Activated CD4-positive, alpha-beta memory T cell treated with anti-CD3 and anti-CD28 coated beads for 36 hours (primary cell): ENCODE measurements around the gene CRYBG1. TPM values are rescaled to one million over a fixed set of nuclear protein-coding genes. Genes with fewer than 3 reads are reported as not detected.
A peak's percentile ranks its signal among the peaks of the same experiment; 100 is the strongest.
"Not testable (repeated sequence)": the region's sequence is repeated elsewhere in the genome, so short reads cannot be mapped to it uniquely, and the experiment has no call there.

ENCODE experiments used
- CTCF ChIA-PET: fragments of 350-600 bp; sonication (Branson Sonifier 250); formaldehyde crosslinking; loops from one replicate; lab custom pipeline; 2021; ENCODE audit warnings: antibody characterized with exemption, inconsistent platforms; lab: Charles Lee
- POLR2A ChIA-PET: fragments of 350-600 bp; sonication (Branson Sonifier 250); formaldehyde crosslinking; loops from one replicate; lab custom pipeline; 2021; ENCODE audit warnings: antibody characterized with exemption; lab: Charles Lee
- DNase-seq: peaks from one replicate; pipeline ENCODE4 v3.0.0-alpha.2; 2020
- H3K27ac Mint-ChIP-seq: one replicate; pipeline ENCODE4 v1.8.0; 2021; ENCODE audit warnings: mixed read lengths
- H3K27me3 Mint-ChIP-seq: one replicate; pipeline ENCODE4 v1.8.0; 2021; ENCODE audit warnings: mixed read lengths
- H3K36me3 Mint-ChIP-seq: one replicate; pipeline ENCODE4 v1.8.0; 2021; ENCODE audit warnings: mixed read lengths
- H3K4me1 Mint-ChIP-seq: one replicate; pipeline ENCODE4 v1.8.0; 2021; ENCODE audit warnings: low read depth, mixed read lengths
- H3K4me3 Mint-ChIP-seq: one replicate; pipeline ENCODE4 v1.8.0; 2021; ENCODE audit warnings: mild to moderate bottlenecking, mixed read lengths
- H3K9me3 Mint-ChIP-seq: one replicate; pipeline ENCODE4 v1.8.0; 2021; ENCODE audit warnings: mixed read lengths
- intact Hi-C: fragments of 100-400 bp; cut with micrococcal nuclease; formaldehyde crosslinking; loops from one replicate; pipeline ENCODE4 v1.15.1; 2023
- total RNA-seq, 2 experiments: library from RNA; stranded (reverse); gene quantifications; one replicate each; pipeline ENCODE4 v1.2.3, GENCODE V29; 2021

CRYBG1 gene
- total RNA-seq, 2 experiments from 2014 or later = 38.4 to 39.3 TPM

GRCh38 chr6:106510090-106510970 is 149.8 kb downstream of the CRYBG1 start:
- intact Hi-C loops = loop anchor here (2.0 to 5.0 kb wide), 5 partner anchors 33 to 1312 kb away; partner anchors contain the start of genes CRYBG1, QRSL1, RTN4IP1 and SCML4
- Mint-ChIP-seq H3K27ac (peak overlapping the region; percentile 56), H3K4me3 (peak overlapping the region; percentile 83), H3K4me1 (peaks cover 29% of the 10 kb centered on the region), H3K9me3 (no peaks in the 10 kb centered on the region), H3K36me3 (peaks cover 8% of the 10 kb centered on the region), H3K27me3 (no peaks in the 10 kb centered on the region)
- DNase-seq = peak; percentile 85
- ChIA-PET CTCF (interaction anchor here (0.9 to 6.8 kb wide), 11 partner anchors 11 to 68 kb away, joined by 3 to 94 read pairs (median 6); no protein-coding TSS in a partner anchor), POLR2A (interaction anchor here (1.7 to 6.0 kb wide), 3 partner anchors 11 to 43 kb away, joined by 4 to 75 read pairs (median 21); no protein-coding TSS in a partner anchor)

- Mint-ChIP-seq H3K27ac (peak overlapping the region; percentile 87), H3K9me3 (no peaks in the 10 kb centered on the region), H3K27me3 (no peaks in the 10 kb centered on the region), H3K4me3 (peak overlapping the region; percentile 83), H3K4me1 (peaks cover 35% of the 10 kb centered on the region), H3K36me3 (peaks cover 10% of the 10 kb centered on the region)
- intact Hi-C loops = loop anchor here (1.0 to 5.0 kb wide), 7 partner anchors 34 to 1311 kb away; partner anchors contain the start of genes ATG5, CRYBG1, QRSL1 and RTN4IP1
- ChIA-PET POLR2A (interaction anchor here (0.9 to 6.0 kb wide), 8 partner anchors 10 to 48 kb away, joined by 4 to 75 read pairs (median 10); no protein-coding TSS in a partner anchor), CTCF (interaction anchor here (0.5 to 6.8 kb wide), 17 partner anchors 10 to 1716 kb away, joined by 3 to 94 read pairs (median 7); no protein-coding TSS in a partner anchor)
- peak; percentile 62 for DNase-seq
Measured at GRCh38 chr6:106511288-106512047, 151.0 kb downstream of the CRYBG1 start.

- Mint-ChIP-seq H3K27me3 (no peaks in the 10 kb centered on the region), H3K9me3 (no peaks in the 10 kb centered on the region), H3K4me3 (peak overlapping the region; percentile 83), H3K4me1 (peaks cover 41% of the 10 kb centered on the region), H3K36me3 (peaks cover 11% of the 10 kb centered on the region), H3K27ac (peak overlapping the region; percentile 87)
- CTCF ChIA-PET = interaction anchor here (0.5 to 6.8 kb wide), 19 partner anchors 9 to 1717 kb away, joined by 3 to 94 read pairs (median 7); no protein-coding TSS in a partner anchor
- peak; percentile 87 for DNase-seq
- POLR2A ChIA-PET = interaction anchor here (0.9 to 6.0 kb wide), 9 partner anchors 9 to 47 kb away, joined by 3 to 75 read pairs (median 9); no protein-coding TSS in a partner anchor
- intact Hi-C loops = loop anchor here (2.0 to 5.0 kb wide), 4 partner anchors 35 to 1310 kb away; partner anchors contain the start of genes ATG5, QRSL1, RTN4IP1 and SCML4
Measured at GRCh38 chr6:106512048-106512967, 151.8 kb downstream of the CRYBG1 start.

GRCh38 chr6:106512968-106513574 is 152.6 kb downstream of the CRYBG1 start:
- peak overlapping the region; percentile 83 for H3K4me3 Mint-ChIP-seq
- intact Hi-C loops = loop anchor here (1.0 to 5.0 kb wide), 7 partner anchors 8 to 1309 kb away; partner anchors contain the start of genes ATG5, QRSL1, RTN4IP1 and SCML4
- POLR2A ChIA-PET = interaction anchor here (1.4 to 6.0 kb wide), 7 partner anchors 8 to 40 kb away, joined by 3 to 75 read pairs (median 12); no protein-coding TSS in a partner anchor

GRCh38 chr6:106513808-106514582 is 153.5 kb downstream of the CRYBG1 start:
- Mint-ChIP-seq H3K4me3 (peak overlapping the region; percentile 83), H3K36me3 (peaks cover 18% of the 10 kb centered on the region), H3K9me3 (no peaks in the 10 kb centered on the region), H3K27me3 (no peaks in the 10 kb centered on the region), H3K27ac (peak overlapping the region; percentile 87), H3K4me1 (peaks cover 50% of the 10 kb centered on the region)
- POLR2A ChIA-PET = interaction anchor here (1.2 to 6.0 kb wide), 6 partner anchors 7 to 39 kb away, joined by 3 to 75 read pairs (median 8); no protein-coding TSS in a partner anchor
- intact Hi-C loops = loop anchor here (1.0 to 5.0 kb wide), 7 partner anchors 7 to 1308 kb away; partner anchors contain the start of genes ATG5, QRSL1, RTN4IP1 and SCML4
- DNase-seq = peak; percentile 21
- CTCF ChIA-PET = interaction anchor here (1.0 to 6.8 kb wide), 8 partner anchors 8 to 174 kb away, joined by 4 to 94 read pairs (median 18); no protein-coding TSS in a partner anchor

More at GRCh38 chr6:106512968-106513574, 152.6 kb downstream of the CRYBG1 start:
- H3K4me1 Mint-ChIP-seq = peaks cover 46% of the 10 kb centered on the region
- H3K36me3 Mint-ChIP-seq = peaks cover 15% of the 10 kb centered on the region
- peak overlapping the region; percentile 87 for H3K27ac Mint-ChIP-seq
- H3K9me3 Mint-ChIP-seq = no peaks in the 10 kb centered on the region
- H3K27me3 Mint-ChIP-seq = no peaks in the 10 kb centered on the region
- CTCF ChIA-PET = interaction anchor here (1.0 to 6.8 kb wide), 14 partner anchors 9 to 173 kb away, joined by 3 to 94 read pairs (median 10); no protein-coding TSS in a partner anchor
- DNase-seq = no peak

GRCh38 chr6:106514583-106514885 is 154.0 kb downstream of the CRYBG1 start:
- H3K27me3 Mint-ChIP-seq = no peaks in the 10 kb centered on the region
- POLR2A ChIA-PET = interaction anchor here (1.2 to 6.0 kb wide), 3 partner anchors 6 to 20 kb away, joined by 4 to 75 read pairs (median 21); no protein-coding TSS in a partner anchor
- no peak for DNase-seq
- H3K36me3 Mint-ChIP-seq = peaks cover 20% of the 10 kb centered on the region
- CTCF ChIA-PET = interaction anchor here (2.2 to 6.8 kb wide), 6 partner anchors 7 to 69 kb away, joined by 9 to 94 read pairs (median 26); no protein-coding TSS in a partner anchor
- no peaks in the 10 kb centered on the region for H3K9me3 Mint-ChIP-seq
- intact Hi-C loops = loop anchor here (5.0 kb wide), 3 partner anchors 37 to 1308 kb away; partner anchors contain the start of genes QRSL1, RTN4IP1 and SCML4
- H3K4me3 Mint-ChIP-seq = peak overlapping the region; percentile 83
- peak overlapping the region; percentile 87 for H3K27ac Mint-ChIP-seq
- H3K4me1 Mint-ChIP-seq = peaks cover 53% of the 10 kb centered on the region

GRCh38 chr6:106515582-106515981 is 155.1 kb downstream of the CRYBG1 start:
- H3K36me3 Mint-ChIP-seq = peaks cover 29% of the 10 kb centered on the region
- not testable (repeated sequence) for H3K27me3 Mint-ChIP-seq
- CTCF ChIA-PET = interaction anchor here (1.0 to 1.1 kb wide), 2 partner anchors 22 to 51 kb away, joined by 3 to 4 read pairs; no protein-coding TSS in a partner anchor

GRCh38 chr6:106516616-106517015 is 156.1 kb downstream of the CRYBG1 start:
- intact Hi-C loops = no loop called here
- peaks cover 35% of the 10 kb centered on the region for H3K36me3 Mint-ChIP-seq
- ChIA-PET CTCF (interaction anchor here (0.6 to 1.0 kb wide), 3 partner anchors 41 to 71 kb away, joined by 3 to 4 read pairs (median 3); no protein-coding TSS in a partner anchor), POLR2A (no interaction called here)
- no peak for DNase-seq
- peak overlapping the region; percentile 80 for H3K27ac Mint-ChIP-seq
- H3K4me3 Mint-ChIP-seq = peak overlapping the region; percentile 71
- peaks cover 54% of the 10 kb centered on the region for H3K4me1 Mint-ChIP-seq
- no peaks in the 10 kb centered on the region for H3K9me3 Mint-ChIP-seq
- no peaks in the 10 kb centered on the region for H3K27me3 Mint-ChIP-seq

More at GRCh38 chr6:106515582-106515981, 155.1 kb downstream of the CRYBG1 start:
- peaks cover 55% of the 10 kb centered on the region for H3K4me1 Mint-ChIP-seq
- intact Hi-C loops, DNase-seq, POLR2A ChIA-PET, H3K9me3 Mint-ChIP-seq: not testable (repeated sequence)
- H3K27ac Mint-ChIP-seq = peak overlapping the region; percentile 80
- peak overlapping the region; percentile 71 for H3K4me3 Mint-ChIP-seq

- DNase-seq = no peak
- Mint-ChIP-seq H3K27ac (peak overlapping the region; percentile 78), H3K9me3 (no peaks in the 10 kb centered on the region), H3K4me3 (peak overlapping the region; percentile 77), H3K27me3 (no peaks in the 10 kb centered on the region), H3K4me1 (peaks cover 62% of the 10 kb centered on the region), H3K36me3 (peaks cover 39% of the 10 kb centered on the region)
- ChIA-PET CTCF (no interaction called here), POLR2A (no interaction called here)
- intact Hi-C loops = no loop called here
Measured at GRCh38 chr6:106517706-106518105, 157.2 kb downstream of the CRYBG1 start.
